Measurements from ENCODE around the gene C7orf33. TPM values are rescaled to one million over a fixed set of nuclear protein-coding genes. Genes with fewer than 3 reads are reported as not detected.
"Not testable (repeated sequence)": the region's sequence is repeated elsewhere in the genome, so short reads cannot be mapped to it uniquely, and the experiment has no call there.

The C7orf33 gene
- total RNA-seq, 1 donor from 2014 or later: not detected

- H3K4me1 Mint-ChIP-seq (ENCODE audit: low read depth): peaks cover 10% of the 10 kb centered on the region
- no peaks in the 10 kb centered on the region for H3K9me3 Mint-ChIP-seq (ENCODE audit: low read depth)
- TF ChIP-seq CTCF (IDR thresholded peaks at IDR 0.05): no peak
- peaks cover 20% of the 10 kb centered on the region for H3K27me3 Mint-ChIP-seq (ENCODE audit: low read depth)
- H3K4me3 Mint-ChIP-seq (ENCODE audit: unreplicated experiment): no peak overlapping the region
- no peak overlapping the region for H3K27ac Mint-ChIP-seq (ENCODE audit: unreplicated experiment)
- no peaks in the 10 kb centered on the region for H3K36me3 Mint-ChIP-seq (ENCODE audit: low read depth)
- DNase-seq (ENCODE audit: low spot score): no peak
Observed at GRCh38 chr7:148561099-148561498, 29.5 kb upstream of the C7orf33 start.

GRCh38 chr7:148563583-148564274 lies 26.8 kb upstream of the C7orf33 start:
- Mint-ChIP-seq H3K4me1 (ENCODE audit: low read depth) (peaks cover 10% of the 10 kb centered on the region), H3K27me3 (ENCODE audit: low read depth) (peaks cover 21% of the 10 kb centered on the region), H3K9me3 (ENCODE audit: low read depth) (no peaks in the 10 kb centered on the region), H3K4me3 (ENCODE audit: unreplicated experiment) (no peak overlapping the region), H3K36me3 (ENCODE audit: low read depth) (no peaks in the 10 kb centered on the region), H3K27ac (ENCODE audit: unreplicated experiment) (no peak overlapping the region)
- no peak for DNase-seq (ENCODE audit: low spot score)
- no peak for TF ChIP-seq CTCF (IDR thresholded peaks at IDR 0.05)

GRCh38 chr7:148564275-148564951 lies 26.2 kb upstream of the C7orf33 start:
- not testable (repeated sequence) for H3K9me3 Mint-ChIP-seq (ENCODE audit: low read depth); H3K4me3 Mint-ChIP-seq (ENCODE audit: unreplicated experiment); H3K27ac Mint-ChIP-seq (ENCODE audit: unreplicated experiment); DNase-seq (ENCODE audit: low spot score); H3K36me3 Mint-ChIP-seq (ENCODE audit: low read depth)
- Mint-ChIP-seq H3K27me3 (ENCODE audit: low read depth) (peaks cover 16% of the 10 kb centered on the region), H3K4me1 (ENCODE audit: low read depth) (peaks cover 10% of the 10 kb centered on the region)

GRCh38 chr7:148566736-148567135 lies 23.8 kb upstream of the C7orf33 start:
- H3K4me3 Mint-ChIP-seq (ENCODE audit: unreplicated experiment): no peak overlapping the region
- peaks cover 9% of the 10 kb centered on the region for H3K27me3 Mint-ChIP-seq (ENCODE audit: low read depth)
- H3K9me3 Mint-ChIP-seq (ENCODE audit: low read depth): peaks cover 5% of the 10 kb centered on the region

GRCh38 chr7:148567524-148567923 lies 23.0 kb upstream of the C7orf33 start:
- H3K27me3 Mint-ChIP-seq (ENCODE audit: low read depth): peaks cover 11% of the 10 kb centered on the region
- peaks cover 5% of the 10 kb centered on the region for H3K9me3 Mint-ChIP-seq (ENCODE audit: low read depth)
- H3K4me1 Mint-ChIP-seq (ENCODE audit: low read depth): peaks cover 10% of the 10 kb centered on the region
- no peak overlapping the region for H3K4me3 Mint-ChIP-seq (ENCODE audit: unreplicated experiment)
- no peaks in the 10 kb centered on the region for H3K36me3 Mint-ChIP-seq (ENCODE audit: low read depth)
- no peak for TF ChIP-seq CTCF (IDR thresholded peaks at IDR 0.05)
- H3K27ac Mint-ChIP-seq (ENCODE audit: unreplicated experiment): no peak overlapping the region
- DNase-seq (ENCODE audit: low spot score): no peak

More at GRCh38 chr7:148566736-148567135, 23.8 kb upstream of the C7orf33 start:
- DNase-seq (ENCODE audit: low spot score): no peak
- Mint-ChIP-seq H3K4me1 (ENCODE audit: low read depth) (peaks cover 10% of the 10 kb centered on the region), H3K27ac (ENCODE audit: unreplicated experiment) (no peak overlapping the region), H3K36me3 (ENCODE audit: low read depth) (no peaks in the 10 kb centered on the region)
- TF ChIP-seq CTCF (IDR thresholded peaks at IDR 0.05): no peak

All from chondrocyte (in vitro differentiated cells).